WTC11 (cell line): ENCODE measurements around the gene RYR1. TPM values are rescaled to one million over a fixed set of nuclear protein-coding genes. Genes with fewer than 3 reads are reported as not detected.

Source experiments
- ATAC-seq: fragments of 200-7000 bp; cut with Tn5 transposase; 2 replicates; pipeline ENCODE4 v1.10.0; 2021; ENCODE audit warnings: mild to moderate bottlenecking, moderate library complexity
- CTCF ChIA-PET: fragments of 300-600 bp; sonication (Branson Sonifier 250); formaldehyde crosslinking; loops from one replicate; lab custom pipeline; 2021; ENCODE audit warnings: antibody characterized with exemption; lab: Charles Lee
- POLR2A ChIA-PET: fragments of 350-600 bp; sonication (Branson Sonifier 250); formaldehyde crosslinking; loops from one replicate; lab custom pipeline; 2021; ENCODE audit warnings: antibody characterized with exemption; lab: Charles Lee
- DNase-seq: peaks from one replicate; pipeline ENCODE4 v3.0.0; 2021; ENCODE audit warnings: low spot score
- H3K27ac Mint-ChIP-seq: 2 replicates; pipeline ENCODE4 v1.8.0; 2021; ENCODE audit warnings: mixed read lengths
- H3K27me3 Mint-ChIP-seq: 2 replicates; pipeline ENCODE4 v1.8.0; 2021; ENCODE audit warnings: low read depth, mild to moderate bottlenecking, moderate library complexity, mixed read lengths
- H3K36me3 Mint-ChIP-seq: 2 replicates; pipeline ENCODE4 v1.8.0; 2021; ENCODE audit warnings: mixed read lengths
- H3K4me1 Mint-ChIP-seq: 2 replicates; pipeline ENCODE4 v1.8.0; 2022; ENCODE audit warnings: mixed read lengths
- H3K4me3 Mint-ChIP-seq: 2 replicates; pipeline ENCODE4 v1.8.0; 2021; ENCODE audit warnings: mild to moderate bottlenecking, moderate library complexity, mixed read lengths
- H3K9me3 Mint-ChIP-seq: 2 replicates; pipeline ENCODE4 v1.8.0; 2021; ENCODE audit warnings: mixed read lengths
- CBFB ChIP-seq: sonication (generic); formaldehyde crosslinking; IDR thresholded peaks from 2 replicates; pipeline ENCODE4 v1.8.1; 2022; ENCODE audit warnings: mild to moderate bottlenecking, low read depth, missing genetic modification reagents
- E2F5 ChIP-seq: sonication (generic); formaldehyde crosslinking; IDR thresholded peaks from 2 replicates; pipeline ENCODE4 v1.8.1; 2022; ENCODE audit warnings: mild to moderate bottlenecking, moderate library complexity, missing genetic modification reagents
- FOXJ3 ChIP-seq: sonication (generic); formaldehyde crosslinking; IDR thresholded peaks from 2 replicates; pipeline ENCODE4 v1.9.0; 2021; ENCODE audit warnings: missing genetic modification reagents, mild to moderate bottlenecking, borderline replicate concordance
- FOXP1 ChIP-seq: sonication (generic); formaldehyde crosslinking; IDR thresholded peaks from 2 replicates; pipeline ENCODE4 v1.8.0; 2022; ENCODE audit warnings: missing genetic modification reagents, mild to moderate bottlenecking, moderate library complexity, borderline replicate concordance
- FOXP4 ChIP-seq: sonication (generic); formaldehyde crosslinking; IDR thresholded peaks from 2 replicates; pipeline ENCODE4 v1.8.0; 2022; ENCODE audit warnings: mild to moderate bottlenecking, missing genetic modification reagents
- HMGXB4 ChIP-seq: sonication (generic); formaldehyde crosslinking; IDR thresholded peaks from 2 replicates; pipeline ENCODE4 v1.8.1; 2023; ENCODE audit warnings: mild to moderate bottlenecking, moderate library complexity, missing genetic modification reagents
- JAZF1 ChIP-seq: fragments of 250-450 bp; sonication (Bioruptor Pico); IDR thresholded peaks from 2 replicates; pipeline ENCODE4 v1.9.0; 2021; ENCODE audit warnings: moderate library complexity, mild to moderate bottlenecking, inconsistent platforms
- MXD4 ChIP-seq: fragments of 250-450 bp; sonication (Bioruptor Pico); IDR thresholded peaks from 2 replicates; pipeline ENCODE4 v1.8.0; 2021; ENCODE audit warnings: mild to moderate bottlenecking, moderate library complexity, borderline replicate concordance
- NR2C2 ChIP-seq: sonication (generic); formaldehyde crosslinking; IDR thresholded peaks from 2 replicates; pipeline ENCODE4 v1.8.0; 2022; ENCODE audit warnings: mild to moderate bottlenecking, missing genetic modification reagents
- SMAD3 ChIP-seq: sonication (generic); formaldehyde crosslinking; IDR thresholded peaks from 2 replicates; pipeline ENCODE4 v1.8.0; 2022; ENCODE audit warnings: missing genetic modification reagents, mild to moderate bottlenecking, borderline replicate concordance
- SOX15 ChIP-seq: fragments of 250-450 bp; sonication (Bioruptor Pico); IDR thresholded peaks from 2 replicates; pipeline ENCODE4 v1.9.0; 2021; ENCODE audit warnings: mild to moderate bottlenecking
- SP1 ChIP-seq: sonication (generic); formaldehyde crosslinking; conservative IDR thresholded peaks from 2 replicates; pipeline ENCODE4 v1.8.1; 2022; ENCODE audit warnings: missing genetic modification reagents
- TEAD4 ChIP-seq: sonication (generic); formaldehyde crosslinking; IDR thresholded peaks from 2 replicates; pipeline ENCODE4 v1.8.0; 2022; ENCODE audit warnings: mild to moderate bottlenecking, missing genetic modification reagents
- USF1 ChIP-seq: sonication (generic); formaldehyde crosslinking; IDR thresholded peaks from 2 replicates; pipeline ENCODE4 v1.8.0; 2022; ENCODE audit warnings: mild to moderate bottlenecking, missing genetic modification reagents
- ZBTB43 ChIP-seq: sonication (generic); formaldehyde crosslinking; IDR thresholded peaks from 2 replicates; pipeline ENCODE4 v1.8.1; 2023; ENCODE audit warnings: mild to moderate bottlenecking, missing genetic modification reagents
- ZNF138 ChIP-seq: sonication (generic); formaldehyde crosslinking; conservative IDR thresholded peaks from 2 replicates; pipeline ENCODE4 v1.8.1; 2022; ENCODE audit warnings: mild to moderate bottlenecking, moderate library complexity, missing genetic modification reagents
- ZNF219 ChIP-seq: sonication (generic); formaldehyde crosslinking; IDR thresholded peaks from 2 replicates; pipeline ENCODE4 v1.8.0; 2023; ENCODE audit warnings: missing genetic modification reagents, mild to moderate bottlenecking, borderline replicate concordance
- ZNF423 ChIP-seq: fragments of 250-450 bp; sonication (Bioruptor Pico); IDR thresholded peaks from 2 replicates; pipeline ENCODE4 v2.1.2; 2022; ENCODE audit warnings: mild to moderate bottlenecking, moderate library complexity
- ZNF512 ChIP-seq: sonication (generic); formaldehyde crosslinking; IDR thresholded peaks from 2 replicates; pipeline ENCODE4 v1.8.1; 2022; ENCODE audit warnings: missing genetic modification reagents, borderline replicate concordance
- ZSCAN18 ChIP-seq: fragments of 250-450 bp; sonication (Bioruptor Pico); IDR thresholded peaks from 2 replicates; pipeline ENCODE4 v2.1.2; 2022; ENCODE audit warnings: mild to moderate bottlenecking, moderate library complexity
- total RNA-seq: library from RNA; stranded (reverse); gene quantifications from 3 replicates; pipeline ENCODE4 v1.2.3, GENCODE V29; 2021

Gene RYR1
- total RNA-seq, 1 experiment from 2014 or later, result 24.2 TPM

GRCh38 chr19:38511074-38511708 is 77.7 kb downstream of the RYR1 start:
- CTCF ChIA-PET, result interaction anchor here (1.2 kb wide), 1 partner anchor 108 kb away, joined by 3 read pairs; the partner anchor contains the start of gene FAM98C
- no peak for ATAC-seq
- Mint-ChIP-seq H3K27me3 (no peaks in the 10 kb centered on the region), H3K9me3 (no peaks in the 10 kb centered on the region), H3K4me1 (peaks cover 9% of the 10 kb centered on the region; the same call in 1 of the 2 replicates), H3K4me3 (no peak overlapping the region), H3K27ac (peak overlapping the region; percentile 73), H3K36me3 (peaks cover 18% of the 10 kb centered on the region)
- POLR2A ChIA-PET, result no interaction called here
- no peak for TF ChIP-seq TEAD4
- no peak for TF ChIP-seq ZBTB43 (CRISPR knock-in tag)
- TF ChIP-seq ZSCAN18 (CRISPR knock-in tag), result no peak
- no peak for TF ChIP-seq SP1 (CRISPR knock-in tag)
- no peak for TF ChIP-seq MXD4 (CRISPR knock-in tag)
- no peak for TF ChIP-seq ZNF219
- no peak for TF ChIP-seq HMGXB4 (CRISPR knock-in tag)
- TF ChIP-seq CBFB (CRISPR knock-in tag), result no peak
- TF ChIP-seq ZNF423 (CRISPR knock-in tag), result no peak
- no peak for TF ChIP-seq FOXP1 (CRISPR knock-in tag)
- no peak for DNase-seq

- no peak for DNase-seq
- H3K4me3 Mint-ChIP-seq, result no peak overlapping the region
- H3K27me3 Mint-ChIP-seq, result no peaks in the 10 kb centered on the region
- H3K9me3 Mint-ChIP-seq, result no peaks in the 10 kb centered on the region
- no peak for ATAC-seq
- H3K36me3 Mint-ChIP-seq, result peaks cover 12% of the 10 kb centered on the region
- 0 out of 2 replicates have a peak, but pooled peaks cover 3% of the 10 kb centered on the region for H3K4me1 Mint-ChIP-seq
- POLR2A ChIA-PET, result interaction anchor here (0.5 kb wide), 1 partner anchor 76 kb away, joined by 5 read pairs; no protein-coding TSS in a partner anchor
- CTCF ChIA-PET, result interaction anchor here (0.9 to 2.2 kb wide), 2 partner anchors 109 to 125 kb away, joined by 3 to 15 read pairs; partner anchors contain the start of gene FAM98C
- H3K27ac Mint-ChIP-seq, result no peak overlapping the region
- TF ChIP-seq FOXP4 (CRISPR knock-in tag) (no peak), USF1 (CRISPR knock-in tag) (no peak), SP1 (CRISPR knock-in tag) (no peak), NR2C2 (CRISPR knock-in tag) (no peak), FOXJ3 (no peak), JAZF1 (CRISPR knock-in tag) (no peak), ZNF138 (no peak), HMGXB4 (CRISPR knock-in tag) (no peak), ZNF423 (CRISPR knock-in tag) (no peak), E2F5 (CRISPR knock-in tag) (no peak), SMAD3 (no peak), SOX15 (no peak), ZNF512 (CRISPR knock-in tag) (no peak), TEAD4 (no peak)
These were observed 78.8 kb downstream of the RYR1 start for GRCh38 chr19:38512277-38512676.
